Transverse colon (tissue), 3 donors: Measurements from ENCODE around the gene NCCRP1.

ENCODE experiments used
- CTCF ChIP-seq, 5 experiments: fragments of 200-600 bp in 3 of 5; fragments of 450-650 bp in 2 of 5; sonication (generic) in 3 of 5; IDR thresholded peaks; 1 replicate in 2 of 5; 2 replicates in 3 of 5; pipeline ENCODE4 v1.5.1; 2016 to 2017; ENCODE audit warnings: antibody characterized with exemption in 5 of 5, inconsistent platforms in 3 of 5, mild to moderate bottlenecking in 2 of 5, moderate library complexity in 1 of 5
- POLR2A ChIP-seq: fragments of 450-650 bp; IDR thresholded peaks from one replicate; pipeline ENCODE4 v1.6.1; 2016; ENCODE audit warnings: antibody characterized with exemption, mild to moderate bottlenecking, moderate library complexity

- TF ChIP-seq CTCF (IDR thresholded peaks at IDR 0.05) (no peak), POLR2A (no peak)
Measured at GRCh38 chr19:39248806-39249205, 52.0 kb downstream of the NCCRP1 start, which contains the start of gene IFNL4.
